OCI-LY1 (cell line): ENCODE results near the gene POLDIP3.

Experiments
- H2AFZ ChIP-seq: fragments of 200-600 bp; sonication (generic), shearing (Covaris generic); 2 replicates; pipeline ENCODE4 v1.6.0; 2014; ENCODE audit warnings: antibody characterized with exemption, mild to moderate bottlenecking, low read length
- H3F3A ChIP-seq: fragments of 200-600 bp; sonication (generic), shearing (Covaris generic); 2 replicates; pipeline ENCODE4 v1.6.0; 2014; ENCODE audit warnings: mild to moderate bottlenecking, antibody characterized with exemption, low read length, moderate library complexity; ENCODE audit not compliant: insufficient read depth
- H3K27ac ChIP-seq: fragments of 200-600 bp; sonication (generic); 2 replicates; pipeline ENCODE4 v1.5.1; 2014; ENCODE audit warnings: low read length, mixed run types, mild to moderate bottlenecking, low read depth; ENCODE audit not compliant: poor library complexity, severe bottlenecking
- H3K27me3 ChIP-seq: fragments of 200-600 bp; sonication (generic); 2 replicates; pipeline ENCODE4 v1.6.0; 2014; ENCODE audit warnings: antibody characterized with exemption, mild to moderate bottlenecking, low read length, moderate library complexity; ENCODE audit not compliant: insufficient read depth
- H3K36me3 ChIP-seq: fragments of 200-600 bp; sonication (generic); 2 replicates; pipeline ENCODE4 v1.6.1; 2014; ENCODE audit warnings: mild to moderate bottlenecking, antibody characterized with exemption, low read length, moderate library complexity, mixed read lengths; ENCODE audit not compliant: insufficient read depth
- H3K4me1 ChIP-seq: fragments of 200-600 bp; sonication (generic); 2 replicates; pipeline ENCODE4 v1.5.1; 2014; ENCODE audit warnings: mild to moderate bottlenecking, low read length, moderate library complexity; ENCODE audit not compliant: insufficient read depth, severe bottlenecking
- H3K4me2 ChIP-seq: fragments of 200-600 bp; sonication (generic), shearing (Covaris generic); 2 replicates; pipeline ENCODE4 v1.6.1; 2014; ENCODE audit warnings: low read length
- H3K4me3 ChIP-seq: fragments of 200-600 bp; sonication (generic); 2 replicates; pipeline ENCODE4 v1.5.1; 2014; ENCODE audit warnings: low read length, low read depth, mild to moderate bottlenecking, mixed read lengths; ENCODE audit not compliant: poor library complexity, severe bottlenecking
- H3K79me2 ChIP-seq: fragments of 200-600 bp; shearing (Covaris generic); 2 replicates; pipeline ENCODE4 v1.6.1; 2016; ENCODE audit warnings: mixed run types, low read length, mixed read lengths; ENCODE audit not compliant: insufficient read depth
- H3K9ac ChIP-seq: fragments of 200-600 bp; sonication (generic), shearing (Covaris generic); 2 replicates; pipeline ENCODE4 v1.6.1; 2014; ENCODE audit warnings: mild to moderate bottlenecking, low read length, mixed read lengths
- H3K9me2 ChIP-seq: fragments of 200-600 bp; sonication (generic), shearing (Covaris generic); 2 replicates; pipeline ENCODE4 v1.6.1; 2014; ENCODE audit warnings: low read depth, mild to moderate bottlenecking, low read length, mixed read lengths
- H3K9me3 ChIP-seq: fragments of 200-600 bp; shearing (Covaris generic); 2 replicates; pipeline ENCODE4 v1.6.1; 2014; ENCODE audit warnings: low read length, mixed read lengths
- H4K20me1 ChIP-seq: fragments of 200-600 bp; sonication (generic), shearing (Covaris generic); 2 replicates; pipeline ENCODE4 v1.6.0; 2016; ENCODE audit warnings: mild to moderate bottlenecking, low read length; ENCODE audit not compliant: insufficient read depth
- CTCF ChIP-seq: fragments of 200-600 bp; sonication (generic), shearing (Covaris generic); IDR thresholded peaks from 2 replicates; pipeline ENCODE4 v1.5.1; 2017; ENCODE audit warnings: mild to moderate bottlenecking, antibody characterized with exemption, low read length, moderate library complexity, mixed read lengths
- EZH2 ChIP-seq: fragments of 200-600 bp; sonication (generic), shearing (Covaris generic); IDR thresholded peaks from 2 replicates; pipeline ENCODE4 v1.8.0; 2017; ENCODE audit warnings: borderline replicate concordance, mixed run types, mild to moderate bottlenecking, antibody characterized with exemption, low read length, moderate library complexity, mixed read lengths

The POLDIP3 gene

DNA sequence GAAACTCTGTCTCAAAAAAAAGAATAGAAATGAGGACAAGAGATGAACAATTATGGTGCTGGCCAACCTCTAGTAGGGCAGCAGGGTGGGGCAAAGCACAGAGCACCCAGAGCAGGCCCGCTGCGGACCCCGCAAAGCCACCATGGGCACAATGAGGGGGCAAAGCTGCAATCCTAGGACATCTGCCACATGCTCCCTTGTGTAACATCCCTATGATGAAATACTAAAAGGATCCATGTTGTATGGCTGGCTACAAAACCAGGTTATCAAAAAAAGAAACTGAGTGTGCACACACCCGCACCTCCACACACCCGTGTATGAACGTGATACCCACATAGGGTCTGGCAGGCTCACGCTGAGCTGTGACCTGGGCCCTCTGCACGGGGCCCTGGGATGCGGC lies 18.3 kb upstream of the POLDIP3 start:
- peaks cover 27% of the 10 kb centered on the region for H3K4me1 ChIP-seq
- no peaks in the 10 kb centered on the region for H3K9me3 ChIP-seq
- no peaks in the 10 kb centered on the region for H3K79me2 ChIP-seq
- H3K9me2 ChIP-seq, result no peaks in the 10 kb centered on the region
- no peak overlapping the region for H2AFZ ChIP-seq
- H4K20me1 ChIP-seq, result no peaks in the 10 kb centered on the region
- TF ChIP-seq EZH2, result no peak
- no peak for TF ChIP-seq CTCF
- H3F3A ChIP-seq, result no peaks in the 10 kb centered on the region
- H3K4me3 ChIP-seq, result no peak overlapping the region
- no peak overlapping the region for H3K9ac ChIP-seq
- H3K4me2 ChIP-seq, result no peak overlapping the region
- peaks cover 48% of the 10 kb centered on the region for H3K36me3 ChIP-seq
- no peaks in the 10 kb centered on the region for H3K27me3 ChIP-seq
- no peak overlapping the region for H3K27ac ChIP-seq

DNA sequence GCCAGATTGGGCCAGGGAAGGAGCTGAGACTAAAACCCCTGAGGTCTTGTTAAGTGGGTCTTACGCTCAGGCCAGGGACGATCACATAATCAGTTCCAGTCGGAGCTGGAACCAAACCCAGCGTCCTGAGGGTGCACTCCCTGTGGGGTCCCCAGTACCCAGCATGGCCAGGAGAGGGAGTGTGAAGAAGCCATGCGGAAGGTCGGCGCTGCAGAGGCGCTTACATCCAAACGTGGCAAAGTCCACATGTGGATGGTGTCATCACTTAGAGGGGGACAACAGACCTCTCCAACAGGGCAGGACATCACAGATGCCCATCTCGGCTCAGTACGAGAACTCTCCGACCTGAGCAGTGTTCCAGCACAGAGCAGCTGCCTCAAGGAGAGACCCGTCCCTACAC lies 17.4 kb upstream of the POLDIP3 start:
- Histone ChIP-seq H2AFZ (no peak overlapping the region), H3K4me3 (no peak overlapping the region), H3K9me3 (no peaks in the 10 kb centered on the region), H3K27ac (no peak overlapping the region), H3F3A (no peaks in the 10 kb centered on the region), H3K36me3 (peaks cover 57% of the 10 kb centered on the region), H3K27me3 (no peaks in the 10 kb centered on the region), H4K20me1 (no peaks in the 10 kb centered on the region), H3K9ac (no peak overlapping the region), H3K4me1 (peaks cover 27% of the 10 kb centered on the region), H3K9me2 (no peaks in the 10 kb centered on the region), H3K79me2 (no peaks in the 10 kb centered on the region), H3K4me2 (no peak overlapping the region)
- TF ChIP-seq EZH2, result no peak
- peak; percentile 17; the same call in 1 of the 2 replicates for TF ChIP-seq CTCF

GRCh38 chr22:42630901-42631602 lies 16.4 kb upstream of the POLDIP3 start:
- H3K4me2 ChIP-seq, result no peak overlapping the region; the same call in 1 of the 2 replicates
- H3K4me3 ChIP-seq, result no peak overlapping the region
- TF ChIP-seq EZH2, result no peak
- TF ChIP-seq CTCF, result no peak
- H2AFZ ChIP-seq, result no peak overlapping the region
- H3K27me3 ChIP-seq, result no peaks in the 10 kb centered on the region
- H3F3A ChIP-seq, result no peaks in the 10 kb centered on the region
- peaks cover 27% of the 10 kb centered on the region for H3K4me1 ChIP-seq
- H3K27ac ChIP-seq, result peak overlapping the region; percentile 66
- H3K36me3 ChIP-seq, result peaks cover 57% of the 10 kb centered on the region
- no peaks in the 10 kb centered on the region for H4K20me1 ChIP-seq
- H3K9ac ChIP-seq, result peak overlapping the region; percentile 30; the same call in 1 of the 2 replicates
- H3K9me2 ChIP-seq, result no peaks in the 10 kb centered on the region
- no peaks in the 10 kb centered on the region for H3K79me2 ChIP-seq
- no peaks in the 10 kb centered on the region for H3K9me3 ChIP-seq
